Muscle of leg (tissue), 11 donors: ENCODE measurements around the gene PTEN. TPM values are rescaled to one million over a fixed set of nuclear protein-coding genes. Genes with fewer than 3 reads are reported as not detected.

ENCODE experiments used
- DNase-seq: peaks from one replicate; pipeline ENCODE4 v3.0.0; 2013
- H3K27ac ChIP-seq: one replicate; pipeline ENCODE4 v1.5.1; 2013; ENCODE audit warnings: mild to moderate bottlenecking, low read length, control low read depth
- H3K27me3 ChIP-seq: one replicate; pipeline ENCODE4 v1.6.1; 2013; ENCODE audit warnings: low read length; ENCODE audit not compliant: control insufficient read depth, insufficient read depth
- H3K36me3 ChIP-seq: one replicate; pipeline ENCODE4 v1.6.1; 2013; ENCODE audit warnings: low read length; ENCODE audit not compliant: control insufficient read depth, insufficient read depth
- H3K4me1 ChIP-seq: one replicate; pipeline ENCODE4 v1.6.1; 2013; ENCODE audit warnings: low read length; ENCODE audit not compliant: control insufficient read depth, insufficient read depth
- H3K4me3 ChIP-seq: one replicate; pipeline ENCODE4 v1.5.1; 2013; ENCODE audit warnings: low read length, control low read depth
- H3K9me3 ChIP-seq: replicated peaks from 2 replicates; pipeline ENCODE4 v1.6.1; 2013; ENCODE audit warnings: low read depth, low read length; ENCODE audit not compliant: control insufficient read depth
- WGBS: methylation state at CpG from one replicate; pipeline ENCODE4 v1.1.5; 2013; ENCODE audit warnings: missing lambda C conversion rate; ENCODE audit not compliant: insufficient coverage; 5-methylcytosine and 5-hydroxymethylcytosine counted together
- polyA plus RNA-seq, 8 donors: library from polyadenylated mRNA; unstranded; fragments of 120-200 nt; gene quantifications; one replicate each; pipeline versions ENCODE4 v1.2.1 to v1.2.3, GENCODE V29; 2013; ENCODE audit warnings: inconsistent platforms in 1 of 8, low replicate concordance in 1 of 8; ENCODE audit not compliant: insufficient read length in 8 of 8, insufficient read depth in 1 of 8
- total RNA-seq: library from RNA; stranded (reverse); fragments of 120-200 nt; gene quantifications from one replicate; pipeline ENCODE4 v1.2.4, GENCODE V29; 2013

The PTEN gene
- total and polyA plus RNA-seq, 9 donors = 34.3 to 81.7 (median 42.6) TPM

GRCh38 chr10:88004451-88004850 lies 141.0 kb downstream of the PTEN start:
- H3K27ac ChIP-seq = no peak overlapping the region
- peak; percentile 23 for DNase-seq
- no peaks in the 10 kb centered on the region for H3K4me1 ChIP-seq
- H3K9me3 ChIP-seq = no peaks in the 10 kb centered on the region
- WGBS = no CpG with 5 or more reads among the region's 1 CpG
- no peak overlapping the region for H3K4me3 ChIP-seq
- no peaks in the 10 kb centered on the region for H3K36me3 ChIP-seq
- no peaks in the 10 kb centered on the region for H3K27me3 ChIP-seq

- no peaks in the 10 kb centered on the region for H3K27me3 ChIP-seq
- no peaks in the 10 kb centered on the region for H3K9me3 ChIP-seq
- WGBS = 86% methylated on average over 6 of the region's 6 CpGs
- no peaks in the 10 kb centered on the region for H3K36me3 ChIP-seq
- no peak overlapping the region for H3K27ac ChIP-seq
- no peaks in the 10 kb centered on the region for H3K4me1 ChIP-seq
- no peak overlapping the region for H3K4me3 ChIP-seq
- DNase-seq = no peak
These were observed 142.8 kb downstream of the PTEN start for GRCh38 chr10:88006261-88006660.

- Histone ChIP-seq H3K27me3 (no peaks in the 10 kb centered on the region), H3K4me1 (no peaks in the 10 kb centered on the region), H3K4me3 (no peak overlapping the region), H3K36me3 (no peaks in the 10 kb centered on the region), H3K9me3 (no peaks in the 10 kb centered on the region), H3K27ac (no peak overlapping the region)
- no peak for DNase-seq
- WGBS = 44% methylated on average over 1 of the region's 1 CpG
These were observed 145.5 kb downstream of the PTEN start for GRCh38 chr10:88008866-88009470.

GRCh38 chr10:88012641-88013040 lies 149.2 kb downstream of the PTEN start:
- Histone ChIP-seq H3K36me3 (no peaks in the 10 kb centered on the region), H3K4me1 (no peaks in the 10 kb centered on the region), H3K9me3 (no peaks in the 10 kb centered on the region), H3K27me3 (no peaks in the 10 kb centered on the region), H3K27ac (no peak overlapping the region), H3K4me3 (no peak overlapping the region)
- no CpG with 5 or more reads among the region's 4 CpGs for WGBS
- no peak for DNase-seq

GRCh38 chr10:88017781-88018180 lies 154.4 kb downstream of the PTEN start:
- Histone ChIP-seq H3K27me3 (no peaks in the 10 kb centered on the region), H3K9me3 (no peaks in the 10 kb centered on the region), H3K36me3 (no peaks in the 10 kb centered on the region), H3K4me1 (no peaks in the 10 kb centered on the region), H3K27ac (no peak overlapping the region), H3K4me3 (no peak overlapping the region)
- WGBS = no CpG with 5 or more reads among the region's 1 CpG
- DNase-seq = peak; percentile 77

GRCh38 chr10:88019753-88020152 lies 156.3 kb downstream of the PTEN start:
- Histone ChIP-seq H3K4me1 (no peaks in the 10 kb centered on the region), H3K36me3 (no peaks in the 10 kb centered on the region), H3K27ac (no peak overlapping the region), H3K27me3 (no peaks in the 10 kb centered on the region), H3K4me3 (no peak overlapping the region), H3K9me3 (no peaks in the 10 kb centered on the region)
- no peak for DNase-seq
- WGBS = no CpG with 5 or more reads among the region's 1 CpG

Other genes starting within 250 kb of the PTEN start
- 10.9 TPM for gene PAPSS2, start 203.7 kb upstream of the PTEN start, total RNA-seq
- gene PAPSS2, start 203.7 kb upstream of the PTEN start, polyA plus RNA-seq = 10 to 100 TPM in 4 of 8 donors, 1 to 10 TPM in 4; 5.8 to 14.5 (median 9.9) TPM
- gene ATAD1, start 45.4 kb upstream of the PTEN start, total RNA-seq = 25.3 TPM
- gene ATAD1, start 45.4 kb upstream of the PTEN start, polyA plus RNA-seq = 10 to 100 TPM; 23.1 to 28.1 (median 26.7) TPM
- gene KLLN, start 92 bp upstream of the PTEN start, total RNA-seq = 0.22 TPM
- under 1 TPM; 0.29 to 0.60 (median 0.36) TPM for gene KLLN, start 92 bp upstream of the PTEN start, polyA plus RNA-seq